Adrenal gland (tissue), 5 donors: ENCODE results near the gene B3GNT8.

ENCODE experiments used
- CTCF ChIP-seq, 6 experiments: fragments of 450-650 bp in 4 of 6; fragments of 200-600 bp in 2 of 6; sonication (generic) in 1 of 6; IDR thresholded peaks; 1 replicate in 5 of 6; 2 replicates in 1 of 6; pipeline versions ENCODE4 v1.5.1 to v1.8.0; 2016 to 2021; ENCODE audit warnings: antibody characterized with exemption in 6 of 6, mild to moderate bottlenecking in 2 of 6, moderate library complexity in 1 of 6
- POLR2A ChIP-seq, 2 donors: fragments of 450-650 bp; IDR thresholded peaks; one replicate each; pipeline ENCODE4 v1.6.1; 2017; ENCODE audit warnings: antibody characterized with exemption in 2 of 2, mild to moderate bottlenecking in 2 of 2, moderate library complexity in 1 of 2
- donor health status: DM: no; HTN: no; CAD: no.

DNA sequence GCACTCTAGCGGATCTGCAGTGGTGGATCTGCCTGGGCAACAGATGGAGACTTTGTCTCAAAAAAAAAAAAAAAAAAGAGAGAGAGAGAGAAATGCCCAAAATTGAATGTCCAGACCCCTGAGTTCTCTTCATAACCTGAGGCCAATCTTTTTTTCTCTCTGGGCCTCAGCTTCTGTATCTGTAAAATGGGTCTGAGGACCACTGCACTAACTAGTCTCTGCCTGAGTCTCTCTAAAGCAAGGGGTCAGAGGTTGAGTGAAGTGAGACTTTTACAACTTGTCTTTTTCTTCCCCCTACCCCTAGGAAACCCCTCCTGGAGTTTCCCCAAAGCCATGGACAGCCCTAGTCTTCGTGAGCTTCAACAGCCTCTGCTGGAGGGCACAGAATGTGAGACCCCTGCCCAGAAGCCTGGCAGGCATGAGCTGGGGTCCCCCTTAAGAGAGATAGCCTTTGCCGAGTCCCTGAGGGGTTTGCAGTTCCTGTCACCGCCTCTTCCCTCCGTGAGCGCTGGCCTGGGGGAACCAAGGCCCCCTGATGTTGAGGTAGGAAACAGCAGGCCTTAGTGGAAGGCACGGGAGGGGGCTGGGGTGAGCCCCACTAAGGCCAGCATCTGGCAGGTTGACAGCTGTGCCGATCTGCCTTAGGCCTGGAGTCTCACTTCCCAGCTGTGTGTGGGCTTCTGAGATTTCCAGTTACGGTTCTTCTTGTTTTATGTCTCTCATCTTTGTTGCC is 49.0 kb downstream of the B3GNT8 start:
- no peak for TF ChIP-seq CTCF (IDR thresholded peaks at IDR 0.05)
- no peak for TF ChIP-seq POLR2A (IDR thresholded peaks at IDR 0.05)
